Amniotic epithelial cell (primary cell): ENCODE data around the gene SYT9.
A peak's percentile ranks its signal among the peaks of the same experiment; 100 is the strongest.
"Not testable (repeated sequence)": the region's sequence is repeated elsewhere in the genome, so short reads cannot be mapped to it uniquely, and the experiment has no call there.

Experiments
- DNase-seq: peaks from one replicate; pipeline ENCODE4 v3.0.0-alpha.2; 2010; ENCODE audit warnings: low read depth

Gene SYT9

GRCh38 chr11:7506243-7506642 lies 254.5 kb downstream of the SYT9 start:
- DNase-seq = no peak

GRCh38 chr11:7508087-7508486 lies 256.4 kb downstream of the SYT9 start:
- DNase-seq = no peak

GRCh38 chr11:7509966-7510365 lies 258.3 kb downstream of the SYT9 start:
- peak; percentile 36 for DNase-seq

GRCh38 chr11:7511401-7511800 lies 259.7 kb downstream of the SYT9 start:
- DNase-seq = no peak

- peak; percentile 2 for DNase-seq
These were observed 261.0 kb downstream of the SYT9 start for GRCh38 chr11:7512525-7513233.

- DNase-seq = peak; percentile 49
These were observed 261.8 kb downstream of the SYT9 start, which contains the start of gene PPFIBP2 for GRCh38 chr11:7513234-7514098. PPFIBP2 (plus strand) TSS chr11:7513999; CDS start chr11:7549476, 35,477 bp downstream.

GRCh38 chr11:7514099-7514591 lies 262.4 kb downstream of the SYT9 start:
- DNase-seq = no peak

- no peak for DNase-seq
These were observed 263.8 kb downstream of the SYT9 start for GRCh38 chr11:7515447-7515886.

- DNase-seq = no peak
These were observed 264.8 kb downstream of the SYT9 start for GRCh38 chr11:7516475-7516874.

- not testable (repeated sequence) for DNase-seq
These were observed 266.0 kb downstream of the SYT9 start for GRCh38 chr11:7517743-7518142.
